RWPE2 (cell line): ENCODE data around the gene BMP8A.

Experiments
- ATAC-seq: fragments of 200-7000 bp; cut with Tn5 transposase; 3 replicates; pipeline ENCODE4 v1.9.1; 2021; ENCODE audit warnings: low read depth
- DNase-seq: peaks from one replicate; pipeline ENCODE4 v3.0.0-alpha.2; 2020; ENCODE audit warnings: low spot score
- H3K27ac ChIP-seq: fragments of 450-650 bp; 2 replicates; pipeline ENCODE4 v1.5.1; 2017; ENCODE audit warnings: mild to moderate bottlenecking; ENCODE audit not compliant: poor library complexity, severe bottlenecking
- H3K27me3 ChIP-seq: fragments of 250-450 bp; sonication (Bioruptor Pico); 2 replicates; pipeline ENCODE4 v1.5.1; 2021; ENCODE audit warnings: mild to moderate bottlenecking, moderate library complexity; ENCODE audit not compliant: insufficient read depth, poor library complexity, severe bottlenecking
- H3K36me3 ChIP-seq: fragments of 250-450 bp; sonication (Bioruptor Pico); 2 replicates; pipeline ENCODE4 v1.5.1; 2020; ENCODE audit warnings: low read depth, mild to moderate bottlenecking, moderate library complexity
- H3K4me1 ChIP-seq: fragments of 250-450 bp; sonication (Bioruptor Pico); 2 replicates; pipeline ENCODE4 v1.5.1; 2021; ENCODE audit warnings: mild to moderate bottlenecking, moderate library complexity; ENCODE audit not compliant: insufficient read depth, poor library complexity, severe bottlenecking
- H3K4me3 ChIP-seq: fragments of 250-450 bp; sonication (Bioruptor Pico); 2 replicates; pipeline ENCODE4 v1.5.1; 2021; ENCODE audit warnings: mild to moderate bottlenecking, moderate library complexity; ENCODE audit not compliant: severe bottlenecking
- H3K9me3 ChIP-seq: fragments of 250-450 bp; sonication (Bioruptor Pico); 2 replicates; pipeline ENCODE4 v1.5.1; 2021; ENCODE audit warnings: mild to moderate bottlenecking, moderate library complexity; ENCODE audit not compliant: severe bottlenecking
- CTCF ChIP-seq: fragments of 450-650 bp; IDR thresholded peaks from one replicate; pipeline ENCODE4 v1.5.1; 2017; ENCODE audit warnings: mild to moderate bottlenecking, moderate library complexity; ENCODE audit not compliant: poor library complexity, severe bottlenecking

BMP8A gene

GRCh38 chr1:39481289-39481688 is 10.1 kb upstream of the BMP8A start:
- H3K4me3 ChIP-seq = no peak overlapping the region
- ATAC-seq (no peak), DNase-seq (no peak)
- TF ChIP-seq CTCF = no peak
- H3K4me1 ChIP-seq = no peaks in the 10 kb centered on the region
- H3K27me3 ChIP-seq = no peaks in the 10 kb centered on the region
- no peaks in the 10 kb centered on the region for H3K9me3 ChIP-seq
- H3K36me3 ChIP-seq = peaks cover 72% of the 10 kb centered on the region
- no peak overlapping the region for H3K27ac ChIP-seq

- Histone ChIP-seq H3K9me3 (no peaks in the 10 kb centered on the region), H3K27me3 (no peaks in the 10 kb centered on the region), H3K4me1 (no peaks in the 10 kb centered on the region), H3K36me3 (peaks cover 77% of the 10 kb centered on the region), H3K4me3 (no peak overlapping the region), H3K27ac (no peak overlapping the region)
- DNase-seq (no peak), ATAC-seq (no peak; the same call in 2 of the 3 replicates)
- TF ChIP-seq CTCF = no peak
Observed at GRCh38 chr1:39483276-39483675, 8.2 kb upstream of the BMP8A start.

- H3K4me1 ChIP-seq = no peaks in the 10 kb centered on the region
- peaks cover 66% of the 10 kb centered on the region for H3K36me3 ChIP-seq
- TF ChIP-seq CTCF = no peak
- ATAC-seq = no peak
- H3K27ac ChIP-seq = no peak overlapping the region
- no peak for DNase-seq
- no peak overlapping the region for H3K4me3 ChIP-seq
- no peaks in the 10 kb centered on the region for H3K27me3 ChIP-seq
- no peaks in the 10 kb centered on the region for H3K9me3 ChIP-seq
Observed at GRCh38 chr1:39484564-39484963, 6.9 kb upstream of the BMP8A start.

GRCh38 chr1:39485046-39485803 is 6.2 kb upstream of the BMP8A start:
- ATAC-seq = no peak
- Histone ChIP-seq H3K4me1 (no peaks in the 10 kb centered on the region), H3K9me3 (no peaks in the 10 kb centered on the region), H3K27me3 (no peaks in the 10 kb centered on the region), H3K4me3 (no peak overlapping the region), H3K36me3 (peaks cover 60% of the 10 kb centered on the region), H3K27ac (no peak overlapping the region)
- TF ChIP-seq CTCF = no peak
- DNase-seq = no peak

- no peak for DNase-seq
- peaks cover 38% of the 10 kb centered on the region for H3K36me3 ChIP-seq
- no peaks in the 10 kb centered on the region for H3K4me1 ChIP-seq
- no peaks in the 10 kb centered on the region for H3K9me3 ChIP-seq
- ATAC-seq = no peak
- H3K27me3 ChIP-seq = peaks cover 4% of the 10 kb centered on the region
- no peak overlapping the region for H3K27ac ChIP-seq
- TF ChIP-seq CTCF = no peak
- no peak overlapping the region for H3K4me3 ChIP-seq
Observed at GRCh38 chr1:39488012-39488545, 3.4 kb upstream of the BMP8A start.
